Measurements from ENCODE around the gene SF3B4.

SF3B4 gene

GRCh38 chr1:149926296-149926695 is 1.3 kb downstream of the SF3B4 start:
- TF ChIP-seq CTCF (IDR thresholded peaks at IDR 0.05; ENCODE audit: control insufficient read depth, insufficient read depth, low read depth, low read length, missing control alignments) = no peak
- no peak for DNase-seq (ENCODE audit: low read depth)

GRCh38 chr1:149925751-149926150 is 1.9 kb downstream of the SF3B4 start:
- no peak for TF ChIP-seq CTCF (IDR thresholded peaks at IDR 0.05; ENCODE audit: control insufficient read depth, insufficient read depth, low read depth, low read length, missing control alignments)
- no peak overlapping the region; the same call in 1 of the 2 replicates for H3K4me3 ChIP-seq (ENCODE audit: control insufficient read depth, low read depth, low read length)

More at GRCh38 chr1:149926296-149926695, 1.3 kb downstream of the SF3B4 start:
- H3K4me3 ChIP-seq (ENCODE audit: control insufficient read depth, low read depth, low read length) = peak overlapping the region; percentile 11

GRCh38 chr1:149925345-149925744 is 2.3 kb downstream of the SF3B4 start:
- DNase-seq (ENCODE audit: low read depth) = no peak
- no peak for TF ChIP-seq CTCF (IDR thresholded peaks at IDR 0.05; ENCODE audit: control insufficient read depth, insufficient read depth, low read depth, low read length, missing control alignments)
- H3K4me3 ChIP-seq (ENCODE audit: control insufficient read depth, low read depth, low read length) = no peak overlapping the region

More at GRCh38 chr1:149925751-149926150, 1.9 kb downstream of the SF3B4 start:
- no peak for DNase-seq (ENCODE audit: low read depth)

- no peak overlapping the region for H3K4me3 ChIP-seq (ENCODE audit: control insufficient read depth, low read depth, low read length)
- DNase-seq (ENCODE audit: low read depth) = no peak
- no peak for TF ChIP-seq CTCF (IDR thresholded peaks at IDR 0.05; ENCODE audit: control insufficient read depth, insufficient read depth, low read depth, low read length, missing control alignments)
Measured at GRCh38 chr1:149923626-149924025, 4.0 kb downstream of the SF3B4 start.

GRCh38 chr1:149917571-149918144 is 9.9 kb downstream of the SF3B4 start, which contains the start of gene SV2A:
Gene SV2A (minus strand): TSS chr1:149917844. CDS start chr1:149913840, 4,004 bp downstream.
- TF ChIP-seq CTCF (IDR thresholded peaks at IDR 0.05; ENCODE audit: control insufficient read depth, insufficient read depth, low read depth, low read length, missing control alignments) = no peak
- no peak for DNase-seq (ENCODE audit: low read depth)

GRCh38 chr1:149916898-149917252 is 10.7 kb downstream of the SF3B4 start:
- no peak for TF ChIP-seq CTCF (IDR thresholded peaks at IDR 0.05; ENCODE audit: control insufficient read depth, insufficient read depth, low read depth, low read length, missing control alignments)
- DNase-seq (ENCODE audit: low read depth) = no peak
- peak overlapping the region; percentile 90 for H3K4me3 ChIP-seq (ENCODE audit: control insufficient read depth, low read depth, low read length)

More at GRCh38 chr1:149917571-149918144, 9.9 kb downstream of the SF3B4 start, which contains the start of gene SV2A:
- peak within 1 kb of the TSS; percentile 90 for H3K4me3 ChIP-seq (ENCODE audit: control insufficient read depth, low read depth, low read length)

Data from AG09309 (cell line).